ENCODE results near the gene SLC12A9.
A peak's percentile ranks its signal among the peaks of the same experiment; 100 is the strongest.

SLC12A9 gene

DNA sequence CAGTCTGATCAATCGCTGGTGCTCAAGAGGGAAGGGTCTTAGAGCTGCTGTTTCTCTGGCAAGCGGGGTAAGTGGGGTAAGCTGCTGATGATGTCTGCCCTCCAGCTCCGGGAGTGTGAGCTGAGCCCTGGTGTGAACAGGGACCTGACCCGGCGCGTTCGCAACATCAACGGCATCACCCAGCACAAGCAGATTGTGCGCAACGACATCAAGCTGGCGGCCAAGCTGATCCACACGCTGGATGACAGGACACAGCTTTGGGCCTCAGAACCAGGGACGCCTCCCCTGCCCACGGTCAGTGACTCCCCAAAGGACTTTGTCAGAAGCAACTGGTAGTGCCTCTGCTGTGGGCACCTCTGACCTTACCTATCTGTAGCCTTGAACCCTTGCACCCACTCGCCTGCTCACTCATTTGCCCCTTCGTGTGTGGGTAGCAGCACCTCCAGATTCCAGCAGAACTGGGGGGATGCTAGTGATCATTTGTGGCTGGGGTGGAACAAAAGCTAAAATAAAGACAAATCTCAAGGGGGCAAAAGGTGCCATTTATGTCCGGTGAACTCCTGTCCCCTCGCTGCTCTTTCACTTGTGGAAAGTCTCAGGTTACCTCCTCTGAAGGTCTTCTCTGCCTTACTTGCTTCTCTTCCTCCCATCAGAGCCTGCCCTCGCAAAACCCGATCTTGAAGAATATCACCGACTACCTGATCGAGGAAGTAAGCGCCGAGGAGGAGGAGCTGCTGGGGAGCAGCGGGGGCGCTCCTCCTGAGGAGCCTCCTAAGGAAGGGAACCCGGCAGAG lies 33.8 kb downstream of the SLC12A9 start:
- DNase-seq, result no peak

DNA sequence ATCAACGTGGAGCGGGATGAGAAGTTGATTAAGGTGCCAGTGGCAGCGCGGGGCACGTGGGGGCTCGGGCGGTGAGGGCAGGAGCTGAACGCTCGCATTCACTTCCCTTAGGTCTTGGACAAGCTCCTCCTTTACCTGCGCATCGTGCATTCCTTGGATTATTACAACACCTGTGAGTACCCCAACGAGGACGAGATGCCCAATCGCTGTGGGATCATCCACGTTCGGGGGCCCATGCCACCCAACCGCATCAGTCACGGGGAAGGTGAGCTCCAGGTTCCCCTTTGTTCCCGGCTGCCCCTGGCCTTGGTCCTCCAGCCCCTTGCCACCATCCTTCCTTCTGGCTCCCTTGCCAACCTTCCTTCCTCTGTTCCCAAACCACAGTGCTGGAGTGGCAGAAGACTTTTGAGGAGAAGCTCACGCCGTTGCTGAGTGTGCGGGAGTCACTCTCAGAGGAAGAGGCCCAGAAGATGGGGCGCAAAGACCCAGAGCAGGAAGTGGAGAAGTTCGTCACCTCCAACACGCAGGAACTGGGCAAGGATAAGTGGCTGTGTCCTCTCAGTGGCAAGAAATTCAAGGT lies 34.5 kb downstream of the SLC12A9 start:
- DNase-seq, result no peak

DNA sequence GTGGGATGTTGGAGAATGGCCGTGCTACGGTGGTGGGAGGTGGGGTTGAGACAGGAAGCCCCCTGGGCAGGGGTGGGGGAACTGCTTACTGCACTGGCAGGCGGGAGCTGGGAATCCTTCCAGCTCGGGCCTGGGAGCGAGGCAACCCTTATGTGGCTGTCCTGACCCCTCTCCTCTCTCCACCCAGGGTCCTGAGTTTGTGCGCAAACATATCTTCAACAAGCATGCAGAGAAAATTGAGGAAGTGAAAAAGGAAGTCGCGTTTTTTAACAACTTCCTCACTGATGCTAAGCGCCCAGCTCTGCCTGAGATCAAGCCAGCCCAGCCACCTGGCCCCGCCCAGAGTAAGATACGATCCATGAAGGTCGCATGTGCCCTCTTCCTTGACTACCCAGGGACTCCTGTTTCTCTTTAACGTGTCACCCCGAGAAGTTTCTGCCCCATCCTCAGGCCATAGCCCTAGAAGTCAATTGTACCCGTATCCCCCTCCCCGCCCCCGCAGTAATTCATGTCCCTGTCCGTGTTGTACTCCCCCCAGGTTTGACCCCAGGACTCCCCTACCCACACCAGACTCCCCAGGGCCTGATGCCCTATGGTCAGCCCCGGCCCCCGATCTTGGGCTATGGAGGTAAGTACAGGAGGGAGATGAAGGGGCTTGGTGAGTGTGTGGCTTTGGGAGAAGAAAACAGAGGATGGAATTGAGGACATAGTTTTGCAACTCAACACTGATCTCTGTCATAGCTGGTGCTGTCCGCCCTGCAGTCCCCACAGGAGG lies 35.2 kb downstream of the SLC12A9 start:
- no peak for DNase-seq

DNA sequence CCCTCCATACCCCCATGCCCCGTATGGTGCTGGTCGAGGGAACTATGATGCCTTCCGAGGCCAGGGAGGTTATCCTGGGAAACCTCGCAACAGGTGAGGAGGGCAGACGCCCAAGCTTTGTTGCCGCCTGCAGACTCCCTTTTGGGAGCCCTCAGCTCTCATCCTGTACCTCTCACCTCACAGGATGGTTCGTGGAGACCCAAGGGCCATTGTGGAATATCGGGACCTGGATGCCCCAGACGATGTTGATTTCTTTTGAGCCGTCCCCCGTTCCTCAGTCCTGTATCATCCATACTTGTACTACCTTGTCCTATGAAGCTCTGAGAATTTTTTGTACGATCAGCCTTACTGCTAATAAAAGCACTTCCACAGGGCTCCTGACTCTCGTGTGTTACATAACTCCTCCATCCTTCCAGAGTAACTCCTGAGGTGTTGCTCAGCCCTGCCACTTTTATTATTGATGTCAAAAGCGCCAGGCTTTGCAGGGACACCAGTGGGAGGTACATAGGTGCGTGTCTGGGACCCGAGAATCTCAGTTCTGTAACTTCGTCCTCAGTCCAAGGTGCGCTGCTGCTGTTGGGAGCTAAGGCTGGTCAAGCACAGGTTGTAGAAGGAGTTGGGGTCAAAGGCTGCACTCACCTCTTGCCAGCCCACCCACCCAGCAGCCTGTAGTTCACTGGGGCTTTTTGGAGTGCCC lies 35.9 kb downstream of the SLC12A9 start:
- no peak for DNase-seq

- DNase-seq, result no peak
Measured at GRCh38 chr7:100888988-100889750, 36.7 kb downstream of the SLC12A9 start, which contains the start of gene UFSP1. TSS of gene UFSP1 (minus strand) at chr7:100889715. CDS start at chr7:100889271, 444 bp downstream.

- DNase-seq, result peak; percentile 64
Measured at GRCh38 chr7:100890653-100891567, 38.4 kb downstream of the SLC12A9 start.

DNA sequence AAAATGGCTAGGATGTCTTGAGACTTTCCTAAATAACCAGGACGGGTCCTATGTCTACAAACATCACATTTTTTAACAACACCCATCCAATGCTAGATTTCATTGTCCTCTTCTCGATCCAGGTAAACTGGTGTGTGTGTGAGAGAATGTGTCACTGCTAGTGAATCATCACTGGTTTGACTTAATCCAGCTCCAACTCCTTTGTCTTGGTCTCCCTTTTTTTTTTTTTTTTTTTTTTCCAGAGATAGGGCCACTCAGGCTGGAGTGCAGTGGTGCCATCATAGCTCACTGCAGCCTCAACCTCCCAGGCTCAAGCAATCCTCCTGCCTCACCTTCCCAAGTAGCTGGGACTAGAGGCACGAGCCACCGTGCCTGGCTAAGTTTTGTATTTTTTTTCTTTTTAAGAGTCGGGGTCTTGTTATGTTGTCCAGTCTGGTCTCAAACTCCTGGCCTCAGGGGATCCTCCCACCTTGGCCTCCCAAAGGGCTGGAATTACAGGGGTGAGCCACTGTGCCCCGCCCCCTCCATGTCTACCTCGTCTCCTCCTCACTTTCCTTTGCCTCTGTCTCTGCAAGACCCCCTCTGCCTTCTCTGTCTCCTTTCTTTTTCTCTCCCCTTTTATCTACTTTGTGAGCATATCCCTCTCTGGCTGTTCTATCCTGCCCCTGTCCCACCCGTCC lies 39.2 kb downstream of the SLC12A9 start:
- no peak for DNase-seq

DNA sequence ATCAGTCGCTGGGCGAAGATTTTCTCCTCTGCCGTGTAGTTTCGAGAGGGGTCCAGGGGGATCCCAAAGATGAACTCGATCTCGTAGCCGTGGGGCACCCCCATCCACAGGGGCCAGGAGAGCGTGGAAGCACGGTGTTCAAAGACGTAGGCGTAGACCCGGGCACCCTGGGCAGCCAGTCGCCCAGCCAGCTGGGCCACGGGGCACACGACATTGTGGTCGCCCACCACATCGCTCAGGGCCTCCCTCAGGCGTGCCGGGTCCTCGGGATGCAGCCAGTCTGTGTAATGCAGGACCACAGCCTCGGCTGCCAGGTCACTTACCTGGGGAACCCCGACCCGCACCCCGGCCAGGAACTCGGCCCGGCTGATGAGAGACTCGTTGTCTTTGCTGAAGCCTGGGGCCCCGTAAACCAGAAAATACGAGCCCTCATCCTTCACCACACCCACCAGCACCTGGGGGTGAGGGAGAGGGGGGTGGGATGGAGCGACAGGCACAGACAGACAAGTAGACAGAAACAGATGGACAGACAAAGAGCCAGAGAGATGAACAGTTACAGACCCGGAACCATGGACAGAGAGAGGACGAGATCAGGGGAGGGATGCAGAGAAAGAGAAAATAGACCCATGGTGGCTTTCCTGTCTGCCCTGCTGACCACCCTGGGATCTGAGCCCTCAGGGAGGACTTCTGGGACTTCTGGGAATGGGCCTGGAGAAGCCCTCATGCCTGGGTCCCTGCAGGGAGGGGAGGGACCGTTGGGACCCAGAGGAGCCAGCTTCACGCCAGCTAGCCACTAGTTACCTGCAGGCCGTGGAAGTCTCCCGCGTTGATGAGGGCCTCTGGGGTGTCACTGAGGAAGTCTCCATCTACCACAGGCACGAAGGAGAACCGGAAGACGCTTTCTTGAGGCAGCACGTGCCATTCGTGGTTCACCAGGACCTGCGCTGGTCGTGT lies 40.1 kb downstream of the SLC12A9 start:
- DNase-seq, result no peak

- no peak for DNase-seq
Measured at GRCh38 chr7:100893318-100893895, 40.9 kb downstream of the SLC12A9 start.

DNA sequence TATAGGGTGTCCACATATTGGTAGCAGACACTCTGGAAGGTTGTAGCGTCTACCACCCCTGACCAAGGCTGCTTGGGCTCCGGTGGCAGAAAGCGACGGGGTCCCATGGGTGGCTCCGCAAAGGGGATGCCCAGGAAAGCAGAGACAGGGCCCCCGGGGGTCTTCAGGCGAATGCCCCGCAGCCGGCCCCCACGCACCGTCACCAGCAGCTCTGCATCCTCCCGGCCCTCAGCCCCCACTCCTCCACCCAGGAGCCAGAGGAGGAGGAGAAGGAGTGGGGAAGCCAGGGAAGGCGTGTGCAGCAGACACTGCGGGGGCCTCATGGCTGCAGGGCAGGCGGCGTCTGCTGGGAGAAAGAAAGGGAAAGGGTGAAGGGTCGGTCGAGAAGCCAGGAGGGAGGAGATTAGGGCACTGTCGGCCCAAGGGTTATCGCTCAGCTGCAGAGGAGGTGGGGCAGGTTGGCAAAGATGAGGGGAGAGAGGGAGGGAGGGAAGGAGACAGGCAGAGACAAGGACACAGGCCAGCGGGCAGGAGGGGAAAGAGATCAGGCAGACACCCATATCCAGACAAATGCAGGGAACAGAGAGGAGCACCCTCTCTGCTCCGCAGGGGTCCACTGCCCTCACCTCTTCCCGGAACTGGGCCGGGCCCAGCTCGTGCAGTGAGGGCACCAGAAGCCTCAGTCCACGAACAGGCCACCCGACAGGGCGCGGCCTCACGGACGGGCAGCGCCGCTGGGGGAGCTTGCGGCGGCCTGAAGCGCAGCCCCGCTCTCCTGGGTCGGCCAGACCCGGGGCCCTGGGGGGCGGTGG lies 41.6 kb downstream of the SLC12A9 start:
- DNase-seq, result peak; percentile 40

- peak; percentile 73 for DNase-seq
Measured at GRCh38 chr7:100894860-100895700, 42.6 kb downstream of the SLC12A9 start.

DNA sequence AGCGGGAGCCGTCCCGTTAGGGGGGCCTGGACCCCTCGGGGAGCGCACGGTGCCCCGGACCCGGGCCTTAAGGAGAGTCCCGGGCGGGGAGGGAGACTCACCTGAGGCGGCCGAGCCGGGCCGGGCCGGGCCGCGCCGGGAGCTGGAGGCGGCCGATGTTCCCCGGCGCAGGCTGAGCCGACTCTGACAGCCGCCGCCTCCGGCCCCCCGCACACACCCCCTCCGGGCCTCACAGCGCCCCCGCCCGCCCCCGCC lies 43.1 kb downstream of the SLC12A9 start, which contains the start of gene ACHE:
ACHE (minus strand) TSS at position 188 of the 255 bp plus-strand sequence. CDS start 1,656 bp downstream, outside the sequence.
- DNase-seq, result no peak

- DNase-seq, result peak; percentile 48
Measured at GRCh38 chr7:100895956-100896731, 43.6 kb downstream of the SLC12A9 start.

GRCh38 chr7:100896732-100897608 lies 44.5 kb downstream of the SLC12A9 start:
- peak; percentile 62 for DNase-seq

GRCh38 chr7:100897772-100898454 lies 45.4 kb downstream of the SLC12A9 start:
- DNase-seq, result no peak

Data from left hindlimb (tissue), 1 donor.